NB4 (cell line): ENCODE data around the gene KLF6.

Experiments used
- CTCF ChIP-seq: IDR thresholded peaks from one replicate; pipeline ENCODE4 v1.5.1; 2012; ENCODE audit warnings: low read depth, low read length
- MYC ChIP-seq: IDR thresholded peaks from 2 replicates; pipeline ENCODE4 v1.6.1; 2011; ENCODE audit warnings: low read depth, low read length
- POLR2A ChIP-seq: IDR thresholded peaks from 2 replicates; pipeline ENCODE4 v1.6.1; 2011; ENCODE audit warnings: mild to moderate bottlenecking; ENCODE audit not compliant: insufficient read length; ENCODE audit errors: extremely low read depth

DNA sequence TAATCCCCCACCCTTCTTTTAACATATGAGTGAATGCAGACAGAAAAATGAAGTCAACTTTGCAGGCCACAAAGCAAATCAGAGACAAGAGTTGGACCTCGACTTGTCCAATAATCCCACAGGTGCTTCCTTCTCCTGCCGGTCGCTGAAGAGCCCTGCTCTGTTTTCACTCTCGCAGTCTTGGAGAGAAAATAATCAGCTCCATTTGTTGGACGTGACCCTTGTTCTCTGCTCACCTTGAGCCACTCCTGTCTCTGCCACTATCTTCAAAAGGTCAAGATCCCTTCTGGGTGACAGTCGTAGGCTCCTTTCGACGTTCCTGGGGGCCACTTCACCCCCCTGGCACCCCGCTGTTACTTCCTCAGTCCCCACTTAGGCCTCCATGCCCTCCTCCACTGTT lies 2.8 kb upstream of the KLF6 start:
- no peak for TF ChIP-seq POLR2A
- TF ChIP-seq CTCF, result no peak
- no peak for TF ChIP-seq MYC
